Posterior vena cava (tissue), 2 donors: Measurements from ENCODE around the gene ARHGAP22. TPM values are rescaled to one million over a fixed set of nuclear protein-coding genes. Genes with fewer than 3 reads are reported as not detected.

Experiments
- DNase-seq: peaks from one replicate; pipeline ENCODE4 v3.0.0-alpha.2; 2020; ENCODE audit warnings: low spot score
- intact Hi-C, 2 donors: fragments of 100-400 bp; cut with DNase I; formaldehyde crosslinking; loops; one replicate each; pipeline versions ENCODE4 v1.14.1 to v1.14.2; 2022 to 2023
- total RNA-seq, 2 donors: library from RNA; stranded (reverse); fragmentation: NEBNext Ultra II Directional; extraction: Animal tissue kit (Norgen Biotek cat#: 25700); gene quantifications; one replicate each; pipeline ENCODE4 v1.2.1, GENCODE V29; 2021
- donor health status: DM: yes; HTN: yes; CAD: no.
- donor health status: DM: yes; HTN: yes; CAD: no.

ARHGAP22 gene
- total RNA-seq, 2 donors from 2014 or later, result 9.8 to 13.4 TPM

- DNase-seq, result no peak
- intact Hi-C loops, result no loop called here
Measured at GRCh38 chr10:48568131-48568530, 36.7 kb downstream of the ARHGAP22 start.

GRCh38 chr10:48567346-48567745 is 37.5 kb downstream of the ARHGAP22 start:
- no peak for DNase-seq
- intact Hi-C loops, result no loop called here

DNA sequence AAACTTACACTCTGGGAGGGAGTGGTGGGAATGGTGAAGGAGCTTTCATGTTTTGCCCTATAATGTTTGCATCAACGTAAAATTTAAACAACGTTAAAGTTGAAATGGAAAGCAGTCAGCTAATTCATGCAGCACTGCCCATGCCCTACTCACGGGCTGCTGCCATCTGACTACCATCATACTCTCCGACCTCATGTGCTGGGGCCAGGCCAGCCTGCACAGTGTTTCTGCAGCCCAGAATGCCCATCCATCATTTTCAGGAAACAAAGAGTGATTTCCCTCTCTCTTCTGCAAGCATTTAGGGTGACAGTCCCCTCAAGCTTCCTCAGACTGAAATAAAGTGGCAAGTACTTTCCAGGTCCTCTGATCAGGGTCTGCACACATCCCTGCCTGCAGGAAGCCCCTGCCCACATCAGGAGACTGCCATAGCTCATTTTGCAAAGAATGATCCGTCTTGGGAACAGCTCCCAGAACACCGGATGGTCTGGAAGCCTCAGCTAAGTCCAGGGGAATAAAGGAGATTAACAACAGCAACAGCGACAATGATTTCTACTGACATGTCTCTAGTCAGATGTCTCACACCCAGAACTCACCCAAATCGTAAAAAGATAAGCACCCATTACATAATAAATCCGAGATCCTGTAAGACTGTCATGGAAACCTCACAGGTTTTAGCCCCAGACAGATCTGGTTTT is 40.3 kb downstream of the ARHGAP22 start:
- no peak for DNase-seq
- intact Hi-C loops, result no loop called here

GRCh38 chr10:48557511-48558123 is 47.3 kb downstream of the ARHGAP22 start:
- no peak for DNase-seq
- intact Hi-C loops, result no loop called here

DNA sequence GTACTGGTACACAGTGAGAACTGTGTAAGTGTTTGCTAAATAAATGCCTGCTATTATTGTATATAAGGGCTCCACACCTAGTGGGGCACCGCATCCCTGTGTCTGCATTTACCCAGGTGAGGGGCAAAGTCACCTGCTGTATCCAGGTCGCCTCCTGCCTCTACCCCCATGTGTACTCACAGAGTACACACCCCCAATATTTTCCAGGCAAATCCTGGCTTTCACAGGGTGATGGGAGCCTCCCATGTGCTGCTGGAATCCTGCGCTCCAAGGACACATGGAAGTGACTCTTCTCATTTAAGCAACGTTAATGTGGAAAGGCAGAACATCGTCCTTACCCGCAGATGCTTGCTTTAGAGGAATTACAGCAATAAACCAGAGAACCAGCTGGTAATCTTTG is 48.2 kb downstream of the ARHGAP22 start:
- intact Hi-C loops, result no loop called here
- DNase-seq, result no peak

DNA sequence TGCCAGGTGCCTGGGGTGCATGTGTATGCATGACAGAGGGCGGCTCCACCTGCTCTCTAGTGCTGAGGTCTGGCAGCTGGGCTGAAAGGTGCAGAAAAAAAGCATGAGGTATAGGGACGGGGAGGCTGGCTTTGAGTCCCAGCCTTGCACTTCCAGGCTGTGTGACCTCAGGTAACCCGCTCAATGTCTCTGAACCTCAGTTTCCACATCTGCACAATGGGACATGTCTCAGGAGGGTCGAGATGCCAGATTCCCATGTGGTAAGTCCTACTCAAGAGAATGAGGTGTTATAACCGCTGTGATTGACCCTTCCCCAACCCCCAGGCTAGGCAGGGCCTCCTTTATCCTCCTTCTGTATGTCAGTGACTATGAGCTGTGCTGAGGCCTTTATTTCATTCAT is 48.8 kb downstream of the ARHGAP22 start:
- intact Hi-C loops, result no loop called here
- DNase-seq, result no peak

- intact Hi-C loops, result no loop called here
- DNase-seq, result no peak
Measured at GRCh38 chr10:48555310-48556042, 49.4 kb downstream of the ARHGAP22 start.

DNA sequence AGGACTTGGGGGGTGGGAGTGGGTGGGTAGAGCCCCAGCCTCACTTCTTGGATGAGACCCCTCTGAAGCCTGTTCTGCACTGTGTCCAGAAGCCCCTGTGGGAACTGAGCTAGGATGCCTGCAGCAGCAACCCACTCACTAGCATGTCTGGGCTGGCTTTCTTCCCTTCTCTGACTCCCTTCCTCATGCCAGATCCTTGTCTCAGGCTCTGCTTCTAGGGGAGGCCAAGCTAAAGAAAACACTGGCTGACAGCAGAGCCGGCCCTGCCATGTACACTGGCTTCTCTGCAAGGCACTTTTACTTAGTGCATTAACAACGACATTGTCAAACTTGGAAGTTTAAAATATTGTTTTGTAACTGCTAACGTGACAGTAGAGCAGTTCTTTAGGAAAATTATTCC is 50.2 kb downstream of the ARHGAP22 start:
- intact Hi-C loops, result loop anchor here in 1 of 2 donors (1.0 kb wide), 1 partner anchor 100 kb away; no protein-coding TSS in a partner anchor
- no peak for DNase-seq

DNA sequence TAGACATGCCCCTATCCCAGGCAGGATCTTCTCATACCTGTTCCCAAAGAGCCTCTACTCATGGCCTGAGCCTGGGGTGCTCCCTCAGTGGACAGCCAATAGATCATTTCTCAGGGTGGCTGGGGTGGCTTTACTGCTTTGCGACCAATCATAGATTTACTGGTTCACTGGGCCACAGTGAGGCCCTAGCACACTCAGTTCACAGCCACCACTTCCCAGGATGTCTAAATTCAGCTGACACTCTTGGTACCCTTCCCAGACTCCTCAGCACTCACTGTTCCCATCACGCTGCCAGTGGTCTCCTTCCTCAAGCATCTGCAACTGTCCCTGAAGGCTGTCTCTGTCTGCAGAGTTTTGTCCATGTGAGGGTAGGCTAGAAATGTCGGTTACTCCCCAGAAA is 50.6 kb downstream of the ARHGAP22 start:
- DNase-seq, result no peak
- intact Hi-C loops, result loop anchor here in 1 of 2 donors (1.0 kb wide), 1 partner anchor 100 kb away; no protein-coding TSS in a partner anchor

- intact Hi-C loops, result no loop called here
Measured at GRCh38 chr10:48552946-48553564, 51.8 kb downstream of the ARHGAP22 start.

DNA sequence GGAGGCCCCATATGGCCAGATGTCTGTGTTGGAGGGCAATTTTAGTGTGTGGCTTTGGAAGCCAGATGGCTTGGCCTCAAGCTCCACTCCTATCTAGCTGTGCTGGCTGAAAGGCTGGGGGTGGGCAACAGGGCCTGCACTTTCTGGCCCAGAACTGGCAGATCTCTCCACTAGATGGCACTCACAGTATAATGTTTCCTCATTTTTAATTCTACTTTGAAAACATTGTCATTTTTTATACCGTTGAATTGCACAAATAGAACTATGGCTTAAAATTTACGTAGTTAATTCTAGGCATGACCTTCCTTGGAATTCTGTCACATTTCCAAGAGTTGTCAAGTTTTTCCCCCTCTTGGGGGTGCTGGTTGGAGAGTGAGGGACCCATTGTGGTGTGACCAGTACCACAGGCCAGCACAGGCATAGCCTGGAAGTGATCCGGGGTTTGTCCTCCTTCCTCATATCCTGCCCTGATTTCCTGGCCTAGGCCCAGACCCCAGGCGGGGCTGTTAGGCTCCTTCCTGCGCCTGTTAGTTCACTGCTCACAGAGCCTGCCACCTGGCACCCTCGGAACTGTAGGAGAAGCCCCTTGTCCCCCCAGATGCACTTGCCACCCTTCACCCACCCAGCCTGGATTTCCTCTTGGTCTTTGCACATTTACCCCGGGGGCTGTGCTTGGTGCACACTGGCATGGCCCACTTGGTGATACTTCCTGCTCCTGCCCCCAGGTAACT is 52.8 kb downstream of the ARHGAP22 start:
- no peak for DNase-seq
- intact Hi-C loops, result loop anchor here in 1 of 2 donors (2.0 kb wide), 1 partner anchor 105 kb away; no protein-coding TSS in a partner anchor

More at GRCh38 chr10:48552946-48553564, 51.8 kb downstream of the ARHGAP22 start:
- DNase-seq, result no peak

- DNase-seq, result no peak
- intact Hi-C loops, result loop anchor here in 1 of 2 donors (2.0 kb wide), 1 partner anchor 106 kb away; no protein-coding TSS in a partner anchor
Measured at GRCh38 chr10:48550977-48551376, 53.9 kb downstream of the ARHGAP22 start.

DNA sequence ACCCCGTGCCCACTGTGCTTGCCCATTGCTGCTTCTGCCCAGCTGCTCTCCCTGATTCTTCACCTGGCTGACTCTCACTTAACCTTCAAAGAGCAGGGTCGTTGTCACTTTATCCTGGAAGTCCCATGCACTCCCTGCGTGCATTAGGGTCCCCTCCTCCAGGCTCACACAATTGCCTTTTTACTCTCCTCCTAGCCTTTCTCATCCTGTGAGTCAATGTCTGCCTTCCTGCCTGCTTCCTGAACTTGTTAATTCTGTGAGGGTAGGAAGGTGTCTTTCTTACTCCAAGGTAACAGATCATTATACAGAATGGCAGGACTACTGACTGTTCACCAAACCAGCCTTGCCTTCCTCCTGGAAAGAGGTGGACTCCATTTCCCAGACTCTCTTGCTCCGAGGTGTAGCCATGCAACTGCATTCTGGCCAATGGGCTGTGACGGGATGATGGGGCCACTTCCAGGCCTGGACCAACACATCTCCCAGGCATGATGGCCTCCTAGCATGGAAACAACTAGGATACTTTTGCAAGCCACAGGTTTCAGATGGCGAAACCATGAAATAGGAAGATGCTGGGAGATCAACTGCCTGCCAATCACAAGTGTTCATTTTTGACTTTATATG is 54.7 kb downstream of the ARHGAP22 start:
- no peak for DNase-seq
- intact Hi-C loops, result loop anchor here in 1 of 2 donors (2.0 kb wide), 1 partner anchor 107 kb away; no protein-coding TSS in a partner anchor

GRCh38 chr10:48549236-48549635 is 55.6 kb downstream of the ARHGAP22 start:
- DNase-seq, result no peak
- intact Hi-C loops, result loop anchor here in 1 of 2 donors (2.0 kb wide), 1 partner anchor 108 kb away; no protein-coding TSS in a partner anchor

- intact Hi-C loops, result loop anchor here in 1 of 2 donors (2.0 kb wide), 1 partner anchor 108 kb away; no protein-coding TSS in a partner anchor
Measured at GRCh38 chr10:48548531-48549135, 56.2 kb downstream of the ARHGAP22 start.

DNA sequence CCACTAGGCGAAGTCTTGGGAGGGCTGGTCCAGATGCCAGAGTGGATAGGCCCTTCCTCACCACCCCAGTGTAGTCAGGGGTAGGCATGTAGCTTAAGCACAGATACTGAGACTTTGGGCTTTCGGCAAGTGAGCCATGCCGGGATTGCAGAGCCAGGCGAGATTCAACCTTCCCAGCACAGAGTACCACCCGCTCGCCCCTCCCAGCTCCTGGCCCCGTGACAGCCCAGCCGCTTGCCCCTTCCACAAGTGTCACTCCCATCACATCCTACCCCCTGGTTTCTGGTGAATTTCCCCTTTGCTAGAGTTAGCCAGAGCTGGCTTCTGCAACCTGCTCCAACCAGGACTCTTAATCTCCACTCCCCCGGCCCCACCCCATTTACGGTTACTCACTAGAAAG is 56.9 kb downstream of the ARHGAP22 start:
- intact Hi-C loops, result loop anchor here in 1 of 2 donors (2.0 kb wide), 1 partner anchor 109 kb away; no protein-coding TSS in a partner anchor
- DNase-seq, result no peak

More at GRCh38 chr10:48548531-48549135, 56.2 kb downstream of the ARHGAP22 start:
- no peak for DNase-seq

DNA sequence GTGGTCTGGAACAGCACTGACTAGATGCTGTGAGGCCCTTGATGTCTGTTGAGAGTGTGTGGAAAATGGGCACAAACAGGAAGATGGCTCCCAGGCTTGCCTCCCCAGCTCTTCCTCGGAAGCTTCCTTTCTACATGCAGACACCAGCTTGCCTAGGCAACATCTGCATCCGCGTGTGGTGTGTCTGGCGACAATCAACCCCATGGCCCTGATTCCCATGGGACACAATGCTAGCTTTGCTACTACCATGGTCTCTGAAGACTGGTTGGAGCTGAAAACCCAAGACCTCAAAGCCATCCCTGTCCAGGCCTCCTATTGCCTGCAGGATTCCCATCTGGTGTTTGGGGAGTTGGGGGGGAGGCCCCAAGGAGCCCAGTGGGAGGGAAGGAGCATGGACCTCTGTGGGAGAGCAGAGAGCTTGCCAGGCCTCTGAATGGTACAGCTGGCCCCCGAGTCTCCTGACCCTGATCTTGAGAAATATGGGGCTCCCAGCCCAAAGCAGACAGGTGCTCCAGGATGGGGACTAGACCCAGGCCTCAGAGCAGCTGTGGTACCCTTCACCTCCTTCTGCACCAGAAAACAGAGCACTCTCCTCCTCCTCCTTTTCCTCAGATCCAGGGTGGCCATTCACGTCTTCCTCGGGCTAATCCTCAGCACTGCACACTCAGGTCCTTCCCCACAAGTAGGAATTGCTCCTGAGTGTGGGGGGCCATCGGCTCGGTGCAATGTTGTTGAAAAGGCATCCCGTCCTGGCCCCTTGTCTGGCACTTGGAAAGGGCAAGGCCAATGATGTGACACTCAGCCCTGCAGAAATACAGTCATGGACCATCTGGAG is 57.6 kb downstream of the ARHGAP22 start:
- intact Hi-C loops, result no loop called here
- no peak for DNase-seq
